ENCODE data around the gene TBC1D9B.

The TBC1D9B gene

GRCh38 chr5:179906795-179907555 lies 722 bp downstream of the TBC1D9B start:
- DNase-seq (ENCODE audit: low read depth in 2 of 2) = peak in 1 of 2 donors; percentile 5

- no peak for DNase-seq (ENCODE audit: low read depth in 2 of 2)
These were observed 1.4 kb downstream of the TBC1D9B start for GRCh38 chr5:179906294-179906794.

DNA sequence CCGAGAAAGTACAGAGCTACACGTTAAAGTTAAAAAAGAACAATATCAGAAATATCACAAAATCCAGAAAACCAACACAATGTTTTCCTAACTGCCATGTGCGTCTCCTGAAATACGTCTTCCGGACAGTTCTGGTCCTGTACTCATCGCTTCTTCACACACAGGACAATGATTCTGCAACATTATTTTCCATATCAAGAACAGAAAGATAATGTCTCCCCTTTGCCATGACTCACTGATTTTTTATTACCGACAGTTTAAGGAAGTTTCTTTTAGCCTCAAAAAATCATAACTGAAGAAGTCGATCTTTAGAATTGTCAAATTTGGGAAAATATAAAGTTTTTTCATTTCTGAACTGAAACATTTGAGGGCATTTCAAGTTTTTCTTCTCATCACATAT lies 2.5 kb downstream of the TBC1D9B start:
- no peak for DNase-seq (ENCODE audit: low read depth in 2 of 2)

DNA sequence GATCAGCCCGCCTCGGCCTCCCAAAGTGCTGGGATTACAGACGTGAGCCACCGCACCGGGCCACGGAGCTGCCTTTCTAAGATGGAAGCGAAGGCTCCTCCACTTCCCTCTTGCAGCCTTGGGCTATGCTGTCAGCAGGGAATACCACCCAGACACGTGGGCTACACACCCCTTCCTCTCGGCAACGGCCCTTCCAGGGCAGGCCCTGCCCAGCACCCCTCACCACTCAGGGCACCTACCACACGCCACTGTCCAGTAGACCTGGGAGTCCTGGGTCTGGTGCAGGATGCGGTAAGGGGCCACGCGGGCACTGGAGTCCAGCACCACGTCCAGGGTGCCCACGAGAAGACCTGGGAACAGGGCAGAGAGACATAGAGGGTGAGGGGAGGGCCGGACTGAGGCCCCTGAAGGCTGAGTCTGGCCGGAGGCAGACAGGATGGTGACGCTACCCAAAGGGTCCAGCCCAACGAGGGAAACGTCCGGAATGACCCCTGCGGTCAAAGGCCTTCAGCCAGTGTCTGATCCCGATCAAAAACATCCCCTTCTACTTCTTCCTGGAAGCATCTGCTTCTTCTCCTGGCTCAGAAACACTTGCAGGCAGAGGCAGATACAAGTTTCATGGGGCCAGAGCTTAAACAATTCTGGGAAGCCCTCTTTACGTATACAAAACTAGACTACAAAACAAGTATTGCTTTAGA lies 3.1 kb downstream of the TBC1D9B start:
- DNase-seq (ENCODE audit: low read depth in 2 of 2) = no peak

- no peak for DNase-seq (ENCODE audit: low read depth in 2 of 2)
These were observed 4.9 kb downstream of the TBC1D9B start for GRCh38 chr5:179902763-179903158.

GRCh38 chr5:179901915-179902762 lies 5.6 kb downstream of the TBC1D9B start:
- no peak for DNase-seq (ENCODE audit: low read depth in 2 of 2)

DNA sequence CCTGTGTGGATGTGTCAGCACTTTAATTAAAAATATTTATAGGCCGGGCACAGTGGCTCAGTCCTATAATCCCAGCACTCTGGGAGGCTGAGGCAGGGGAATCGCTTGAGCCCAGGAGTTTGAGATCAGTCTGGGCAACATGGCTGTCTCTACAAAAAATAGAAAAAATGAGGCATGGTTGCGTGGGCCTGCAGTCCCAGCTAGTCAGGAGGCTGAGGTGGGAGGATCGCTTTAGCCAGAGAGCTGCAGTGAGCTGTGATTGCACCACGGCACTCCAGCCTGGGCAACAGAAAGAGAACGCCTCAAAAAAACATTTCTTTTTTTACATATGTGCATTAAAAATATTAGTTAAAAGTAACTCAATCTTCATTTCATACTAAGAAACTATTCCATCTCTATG lies 6.2 kb downstream of the TBC1D9B start:
- DNase-seq (ENCODE audit: low read depth in 2 of 2) = no peak

DNA sequence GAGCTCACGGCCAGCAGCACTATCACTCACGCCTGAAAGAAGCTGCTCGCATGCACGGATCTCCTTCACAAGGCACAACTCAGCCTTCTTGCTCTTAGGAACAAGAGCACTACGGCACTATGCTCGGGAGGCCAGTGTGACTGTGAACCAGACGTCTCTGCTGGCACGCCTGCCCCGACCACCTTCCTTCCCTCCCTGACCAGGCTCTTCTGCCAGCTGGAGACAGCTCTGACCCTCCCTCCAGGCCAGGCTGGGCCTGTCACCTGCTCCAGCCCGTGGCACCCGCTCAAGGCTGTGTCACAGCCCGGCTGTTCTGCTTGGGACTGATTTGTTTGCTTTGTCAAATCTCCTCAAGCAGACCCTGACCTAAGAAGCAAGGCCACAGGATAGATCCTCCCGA lies 7.0 kb downstream of the TBC1D9B start:
- DNase-seq (ENCODE audit: low read depth in 2 of 2) = no peak

- no peak for DNase-seq (ENCODE audit: low read depth in 2 of 2)
These were observed 7.5 kb downstream of the TBC1D9B start for GRCh38 chr5:179900206-179900605.

- no peak for DNase-seq (ENCODE audit: low read depth in 2 of 2)
These were observed 11.8 kb downstream of the TBC1D9B start for GRCh38 chr5:179895861-179896260.

DNA sequence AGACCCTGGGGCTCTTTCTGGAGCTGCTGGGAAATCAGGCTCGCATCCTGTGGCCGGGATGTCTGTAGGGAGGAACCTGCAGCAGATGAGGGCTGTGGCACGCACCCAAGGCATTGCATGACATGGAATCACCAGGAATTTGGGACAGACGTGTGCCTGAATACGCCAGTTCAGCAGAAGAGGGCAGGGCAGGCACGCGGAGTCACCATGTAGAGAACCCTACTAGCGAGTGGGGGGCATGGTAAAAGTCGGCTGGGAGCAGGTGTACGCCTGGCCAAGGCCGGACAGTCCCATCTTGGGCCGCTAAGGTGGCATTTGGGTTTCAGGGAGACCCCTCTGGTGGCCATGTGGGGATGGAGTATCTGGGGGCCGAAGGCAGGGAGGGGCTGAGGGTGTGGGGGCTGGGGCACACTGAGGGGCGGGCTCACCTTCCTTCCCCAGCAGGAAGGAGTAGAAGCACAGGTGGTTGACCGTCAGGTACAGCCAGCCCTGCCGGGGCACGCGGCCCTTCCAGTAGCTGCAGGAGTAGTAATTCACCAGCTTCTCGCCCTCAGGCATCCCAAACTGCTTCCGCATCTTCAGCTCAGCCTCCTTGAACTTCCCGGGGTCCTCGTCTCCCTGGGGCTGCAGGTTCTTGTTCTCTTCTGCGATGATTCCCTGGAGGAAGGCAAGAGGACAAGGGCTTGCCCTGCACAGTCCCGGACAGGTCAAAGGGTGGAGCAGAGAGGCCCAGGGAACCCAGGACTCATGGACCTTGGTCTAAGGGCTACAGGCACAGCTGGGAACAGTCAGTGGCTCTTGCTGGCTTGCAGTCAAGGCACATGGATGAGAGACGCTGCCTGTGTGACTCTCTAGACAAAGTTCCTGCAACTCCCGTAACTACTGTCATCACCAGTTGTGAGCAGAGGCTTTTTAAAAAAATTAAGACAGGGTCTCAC lies 13.5 kb downstream of the TBC1D9B start:
- no peak for DNase-seq (ENCODE audit: low read depth in 2 of 2)

- DNase-seq (ENCODE audit: low read depth in 2 of 2) = no peak
These were observed 14.4 kb downstream of the TBC1D9B start for GRCh38 chr5:179893076-179893957.

DNA sequence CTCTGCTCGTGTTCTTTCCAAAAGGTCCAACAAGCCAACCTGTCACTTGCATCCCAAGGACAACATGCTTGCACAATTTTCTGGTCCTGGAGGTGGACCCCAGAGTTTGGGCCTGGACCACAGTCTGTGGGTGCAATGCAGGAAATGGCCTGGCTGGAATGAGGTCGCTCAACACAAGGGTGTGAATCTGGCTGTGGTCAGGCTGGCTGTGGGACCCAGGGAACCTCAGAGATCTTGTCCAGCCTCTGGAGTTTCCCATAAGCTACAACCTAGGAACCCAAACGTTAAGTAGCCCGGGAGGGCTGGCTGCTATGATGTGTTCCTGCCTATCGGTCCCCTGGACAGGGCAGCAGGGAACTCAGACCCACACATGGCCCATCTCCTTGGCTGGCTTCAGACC lies 15.4 kb downstream of the TBC1D9B start:
- no peak for DNase-seq (ENCODE audit: low read depth in 2 of 2)

GRCh38 chr5:179890751-179891682 lies 16.7 kb downstream of the TBC1D9B start:
- no peak for DNase-seq (ENCODE audit: low read depth in 2 of 2)

DNA sequence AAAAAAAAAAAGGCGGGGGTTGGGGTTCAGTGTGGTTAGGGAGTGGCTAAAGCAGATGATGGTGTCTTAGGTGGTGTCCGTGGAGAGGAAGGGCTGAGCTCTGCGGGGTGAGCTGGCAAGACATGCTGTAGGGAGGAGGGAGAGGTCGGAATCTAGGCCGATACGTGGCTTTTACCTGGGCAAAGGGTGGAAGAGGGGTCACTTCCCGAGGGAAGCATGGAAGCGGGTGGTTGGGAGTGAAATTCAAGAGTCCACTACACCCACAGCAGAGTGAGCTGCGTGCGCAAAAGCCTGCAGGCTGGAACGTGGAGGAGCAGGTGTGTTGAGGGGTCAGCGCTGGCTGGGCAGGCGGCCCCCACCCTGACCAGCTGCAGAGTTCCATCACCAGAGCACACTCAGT lies 17.8 kb downstream of the TBC1D9B start:
- DNase-seq (ENCODE audit: low read depth in 2 of 2) = no peak

GRCh38 chr5:179887802-179888201 lies 19.9 kb downstream of the TBC1D9B start:
- DNase-seq (ENCODE audit: low read depth in 2 of 2) = no peak

DNA sequence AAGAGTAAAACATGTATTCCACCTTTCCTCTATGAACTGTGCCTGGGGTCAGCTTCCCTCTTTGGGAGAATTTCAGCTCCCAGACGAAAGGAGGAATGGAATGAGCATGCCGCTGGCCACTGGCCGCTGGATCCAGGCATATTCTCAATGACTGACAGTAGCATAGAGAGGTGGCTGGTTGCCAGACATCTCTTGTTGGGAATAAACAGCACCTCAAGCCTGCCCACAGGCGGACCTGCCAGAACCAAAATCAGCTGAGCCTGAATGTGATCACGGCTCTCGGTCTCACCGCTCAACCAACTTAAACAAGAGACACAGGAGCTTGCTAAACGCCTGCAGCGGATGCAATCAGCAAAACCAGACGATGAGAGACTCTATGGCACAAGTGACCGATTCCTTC lies 20.6 kb downstream of the TBC1D9B start:
- no peak for DNase-seq (ENCODE audit: low read depth in 2 of 2)

DNA sequence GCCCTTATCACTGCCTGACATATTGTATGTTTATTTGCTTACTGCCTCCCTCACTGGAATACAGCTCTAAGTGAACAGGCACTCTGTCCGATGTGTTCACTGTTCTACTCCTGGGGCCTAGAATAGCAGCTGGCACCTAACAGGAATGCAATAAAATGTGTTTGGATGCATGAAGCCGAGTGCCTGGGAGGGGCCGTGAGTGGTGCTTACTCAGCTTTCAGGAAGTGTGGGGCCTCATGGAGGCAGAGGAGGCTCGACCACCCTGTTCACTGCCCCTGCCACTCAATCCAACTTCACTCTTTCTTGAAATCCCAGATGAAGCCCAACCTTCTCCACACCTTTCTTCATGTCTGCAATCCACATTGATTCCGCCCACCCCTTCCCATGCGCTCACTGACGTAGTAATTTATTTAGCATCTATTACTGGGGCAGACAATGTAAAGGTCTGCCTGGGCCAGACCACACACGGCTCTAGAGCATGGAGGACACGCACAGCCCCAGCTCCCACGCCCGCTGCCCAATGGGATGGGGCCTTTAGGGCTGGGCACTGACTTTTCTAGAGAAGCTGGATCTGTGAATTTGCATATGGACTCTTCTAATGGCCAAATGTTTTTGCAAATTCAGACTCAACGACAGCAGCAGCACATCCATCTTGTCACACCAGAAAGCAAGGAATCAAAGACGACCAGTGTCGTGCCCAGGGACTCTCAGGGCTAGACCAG lies 21.3 kb downstream of the TBC1D9B start:
- DNase-seq (ENCODE audit: low read depth in 2 of 2) = no peak

Measured in activated CD4-positive, alpha-beta T cell treated with anti-CD3 and anti-CD28 coated beads for 24 hours (primary cell).